Activated T-helper 1 cell treated with Interleukin-2 at 50 U/mL for 16 hours (primary cell): ENCODE results near the gene XRN1.
"Not testable (repeated sequence)": the region's sequence is repeated elsewhere in the genome, so short reads cannot be mapped to it uniquely, and the experiment has no call there.

Source experiments
- DNase-seq: peaks from one replicate; pipeline ENCODE4 v3.0.0-alpha.2; 2020; ENCODE audit warnings: low read depth

The XRN1 gene

DNA sequence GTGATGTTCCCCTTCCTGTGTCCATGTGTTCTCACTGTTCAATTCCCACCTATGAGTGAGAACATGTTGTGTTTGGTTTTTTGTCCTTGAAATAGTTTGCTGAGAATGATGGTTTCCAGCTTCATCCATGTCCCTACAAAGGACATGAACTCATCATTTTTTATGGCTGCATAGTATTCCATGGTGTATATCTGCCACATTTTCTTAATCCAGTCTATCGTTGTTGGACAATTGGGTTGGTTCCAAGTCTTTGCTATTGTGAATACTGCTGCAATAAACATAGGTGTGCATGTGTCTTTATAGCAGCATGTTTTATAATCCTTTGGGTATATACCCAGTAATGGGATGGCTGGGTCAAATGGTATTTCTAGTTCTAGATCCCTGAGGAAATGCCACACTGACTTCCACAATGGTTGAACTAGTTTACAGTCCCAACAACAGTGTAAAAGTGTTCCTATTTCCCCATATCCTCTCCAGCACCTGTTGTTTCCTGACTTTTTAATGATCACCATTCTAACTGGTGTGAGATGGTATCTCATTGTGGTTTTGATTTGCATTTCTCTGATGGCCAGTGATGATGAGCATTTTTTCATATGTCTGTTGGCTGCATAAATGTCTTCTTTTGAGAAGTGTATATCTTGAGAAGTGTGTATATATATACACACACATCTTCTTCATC is 123.4 kb downstream of the XRN1 start:
- not testable (repeated sequence) for DNase-seq

DNA sequence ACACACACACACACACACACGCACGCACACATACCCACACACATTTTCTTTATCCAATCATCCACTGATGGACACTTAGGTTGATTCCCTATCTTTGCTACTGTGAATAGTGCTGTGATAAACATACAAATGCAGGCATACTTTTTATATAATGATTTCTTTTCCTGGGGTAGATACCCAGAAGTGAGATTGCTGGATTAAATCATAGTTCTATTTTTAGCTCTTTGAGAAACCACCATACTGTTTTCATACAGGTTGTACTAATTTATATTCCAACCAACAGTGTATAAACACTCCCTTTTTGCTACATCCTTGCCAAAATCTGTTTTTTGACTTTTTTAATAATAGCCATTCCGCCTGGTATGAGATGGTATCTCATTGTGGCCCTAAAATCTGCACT is 127.9 kb downstream of the XRN1 start:
- DNase-seq, result no peak

DNA sequence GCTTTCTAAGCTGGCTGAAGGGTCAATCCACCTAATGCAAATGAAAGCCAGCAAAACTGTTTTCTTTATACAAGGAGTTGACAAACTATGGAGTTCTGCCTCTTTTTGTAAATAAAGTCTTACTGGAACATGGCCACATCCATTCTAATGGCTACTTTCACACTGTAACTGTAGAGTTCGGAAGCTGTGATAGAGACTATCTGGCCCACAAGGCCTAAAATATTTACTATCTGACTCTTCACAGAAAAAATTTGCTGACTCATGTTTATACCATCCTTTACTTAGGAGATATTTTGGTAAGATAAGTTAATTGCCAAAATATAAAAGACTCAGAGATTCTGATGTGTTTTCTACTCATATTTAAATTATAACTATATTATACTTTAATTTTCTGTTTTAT is 128.7 kb downstream of the XRN1 start:
- no peak for DNase-seq

DNA sequence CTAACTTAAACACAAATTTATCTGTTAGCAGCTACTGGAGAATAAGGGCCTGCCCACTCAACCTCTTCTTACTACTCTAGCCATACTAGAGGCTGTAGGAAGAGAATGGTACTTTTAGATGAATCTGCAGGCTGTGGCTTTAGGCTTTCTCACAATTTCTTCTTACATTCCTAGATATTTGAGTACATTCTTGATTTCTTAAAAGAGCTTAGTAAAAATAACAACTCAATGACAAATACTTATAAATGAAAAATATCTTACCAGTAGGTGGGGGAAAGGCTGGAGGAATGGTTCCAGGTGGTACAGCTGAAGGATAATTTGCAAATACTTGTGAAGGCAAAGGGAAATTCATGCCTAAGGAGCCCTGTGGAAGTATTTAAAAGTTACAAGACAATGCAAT is 129.5 kb downstream of the XRN1 start:
- no peak for DNase-seq

DNA sequence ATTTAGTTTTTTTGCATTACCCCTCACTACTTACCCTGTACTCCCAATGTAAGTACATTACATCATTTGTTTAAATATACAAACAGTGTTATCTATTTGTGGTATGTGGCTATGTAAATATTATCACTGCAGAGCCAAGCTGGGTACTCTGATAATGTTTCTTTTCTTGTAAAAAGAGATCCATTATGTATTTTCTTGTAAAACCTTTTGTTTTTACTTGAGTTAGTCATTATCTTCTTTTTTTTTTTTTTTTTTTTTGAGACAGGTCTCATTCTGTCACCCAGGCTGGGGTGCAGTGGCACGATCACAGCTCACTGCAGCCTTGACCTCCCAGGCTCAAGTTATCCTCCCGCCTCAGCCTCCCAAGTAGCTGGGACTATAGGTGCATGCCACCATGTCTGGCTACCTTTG is 131.9 kb downstream of the XRN1 start:
- DNase-seq, result not testable (repeated sequence)

DNA sequence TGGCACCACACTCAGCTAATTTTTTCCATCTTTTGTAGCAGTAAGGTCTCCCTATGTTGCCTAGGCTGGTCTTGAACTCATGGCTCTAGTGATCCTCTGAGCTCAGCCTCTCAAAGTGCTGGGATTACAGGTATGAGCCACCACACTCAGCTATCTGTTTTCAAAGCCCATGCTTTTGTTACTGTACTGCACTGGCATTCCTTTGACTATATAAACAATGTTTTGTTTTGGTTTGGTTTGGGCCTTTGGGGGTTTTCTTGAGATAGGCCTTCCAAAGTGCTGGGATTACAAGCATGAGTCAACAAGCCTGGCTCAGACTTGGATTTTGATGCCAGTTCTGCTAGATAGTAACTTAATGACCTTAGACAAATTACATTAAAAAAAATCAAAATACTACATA is 132.8 kb downstream of the XRN1 start:
- no peak for DNase-seq

DNA sequence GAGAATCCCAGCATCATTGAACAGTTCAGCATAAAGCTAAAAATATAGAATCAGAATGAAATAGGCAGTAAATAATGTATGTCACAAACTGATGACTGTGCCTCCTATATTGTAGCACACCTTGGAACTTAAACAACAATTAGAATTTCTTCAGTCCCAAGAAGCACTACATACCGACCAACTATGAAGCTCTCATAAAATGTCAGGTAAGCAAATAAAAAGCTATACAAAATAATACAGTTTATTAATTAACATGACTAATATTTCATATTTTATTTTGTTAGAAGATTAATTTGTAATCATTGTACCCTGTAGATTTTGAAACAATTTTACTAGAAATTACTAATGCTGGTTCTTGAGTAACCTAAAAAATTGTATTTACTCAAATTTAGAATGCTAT is 137.4 kb downstream of the XRN1 start:
- DNase-seq, result no peak

DNA sequence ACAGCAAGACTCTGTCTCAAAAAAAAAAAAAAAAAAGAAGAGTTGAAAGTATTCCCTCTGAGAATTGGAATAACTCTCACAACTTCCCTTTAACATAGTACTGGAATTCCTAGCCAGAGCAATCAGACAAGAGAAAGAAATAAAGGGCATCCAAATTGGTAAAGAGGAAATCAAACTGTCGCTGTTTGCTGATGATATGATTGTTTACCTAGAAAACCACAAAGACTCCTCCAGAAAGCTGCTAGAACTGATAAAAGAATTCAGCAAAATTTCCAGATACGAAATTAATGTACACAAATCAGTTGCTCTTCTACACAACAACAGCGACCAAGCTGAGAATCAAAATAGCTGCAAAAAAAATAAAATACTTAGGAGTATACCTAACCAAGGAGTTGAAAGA is 145.0 kb downstream of the XRN1 start:
- not testable (repeated sequence) for DNase-seq

DNA sequence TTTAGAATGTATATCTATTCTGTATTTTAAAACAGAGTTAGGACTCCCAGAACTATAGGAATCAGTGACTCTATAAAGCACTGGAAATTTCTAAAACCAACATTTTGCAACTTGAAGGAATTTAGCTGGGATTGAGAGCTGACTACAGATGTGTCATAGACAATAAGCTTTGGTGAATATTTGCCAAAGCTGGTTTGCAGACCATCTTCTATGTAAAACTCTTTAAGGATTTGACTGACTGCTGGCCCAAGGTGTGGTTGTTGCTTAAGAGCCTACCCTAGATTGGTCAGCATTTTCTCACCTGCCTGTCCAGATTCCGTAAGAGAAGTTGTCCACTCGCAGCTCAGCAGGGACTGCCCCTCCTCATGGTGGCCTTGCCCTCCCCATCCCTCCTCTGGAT is 149.2 kb downstream of the XRN1 start:
- no peak for DNase-seq

DNA sequence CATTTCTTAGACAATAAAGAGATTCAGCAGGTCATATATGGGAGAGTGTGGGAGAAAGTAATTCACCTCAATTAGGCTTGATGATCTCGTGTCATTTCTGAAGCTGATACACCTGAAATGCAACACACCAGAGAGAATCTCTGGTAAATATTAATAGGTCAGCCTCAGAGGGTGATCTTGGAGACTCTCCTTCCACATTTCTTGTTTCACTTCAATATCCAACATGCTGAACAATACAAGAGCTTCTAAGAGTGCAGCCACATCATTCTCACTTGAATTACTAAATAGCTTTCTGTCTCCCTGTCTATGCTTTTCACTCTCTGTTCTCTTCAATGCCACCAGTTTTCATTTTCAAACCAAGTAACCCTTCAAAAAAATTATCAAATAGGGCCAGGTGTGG is 151.3 kb downstream of the XRN1 start:
- no peak for DNase-seq

DNA sequence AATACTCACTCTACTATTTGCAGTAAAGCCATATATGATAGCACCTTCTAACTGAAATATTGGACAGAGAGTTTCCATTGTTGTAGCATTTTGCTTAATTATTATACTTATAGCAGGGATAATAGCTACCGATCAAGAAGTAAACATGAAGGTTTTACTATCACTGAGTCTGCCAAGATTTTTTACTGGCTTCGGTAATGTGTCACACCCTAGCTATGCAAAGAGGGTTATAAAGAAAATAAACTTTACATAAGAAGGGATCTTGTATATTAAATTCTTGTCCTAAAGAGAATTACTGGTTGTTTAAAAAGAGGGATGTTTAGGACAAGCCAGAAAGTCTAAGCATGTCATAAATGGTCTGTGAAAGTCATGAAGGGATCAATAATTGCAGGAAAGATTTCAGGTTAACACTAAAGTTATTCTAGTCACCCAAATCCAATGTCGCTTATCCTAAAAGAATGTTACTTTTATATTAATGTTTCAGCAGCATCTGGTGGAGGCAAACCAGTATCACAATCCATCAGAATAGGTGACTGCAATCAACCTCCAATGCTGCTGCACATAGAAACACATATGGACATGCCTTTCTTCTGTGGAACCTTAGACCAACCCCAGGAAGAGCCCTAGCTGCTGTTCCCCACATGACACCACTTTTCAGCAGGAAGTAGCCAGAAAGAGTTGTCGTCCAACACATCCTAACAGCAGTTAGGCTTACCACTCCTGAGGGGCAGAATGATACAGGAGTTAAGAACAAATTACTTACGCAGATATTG is 159.8 kb downstream of the XRN1 start:
- no peak for DNase-seq

DNA sequence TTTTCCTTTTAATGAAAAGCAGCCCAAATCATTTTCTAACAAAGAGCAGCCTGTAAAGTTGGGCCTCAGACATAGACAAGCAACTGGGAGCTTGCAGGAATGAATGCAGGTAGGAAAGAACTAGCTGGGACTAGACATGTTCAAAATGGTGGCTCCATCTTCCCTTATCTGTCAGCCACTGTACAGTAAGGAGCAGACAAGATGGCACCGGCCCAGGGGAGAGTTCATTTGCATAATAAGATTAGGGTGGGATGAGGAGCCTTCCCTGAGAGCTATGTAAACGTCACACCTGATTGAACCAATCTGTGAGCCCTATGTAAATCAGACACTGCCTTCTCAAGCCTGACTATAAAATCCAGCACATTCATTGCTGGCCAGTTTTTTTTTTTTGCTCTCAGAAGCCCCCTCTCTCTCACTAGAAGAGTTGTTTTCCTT is 162.7 kb downstream of the XRN1 start:
- no peak for DNase-seq

DNA sequence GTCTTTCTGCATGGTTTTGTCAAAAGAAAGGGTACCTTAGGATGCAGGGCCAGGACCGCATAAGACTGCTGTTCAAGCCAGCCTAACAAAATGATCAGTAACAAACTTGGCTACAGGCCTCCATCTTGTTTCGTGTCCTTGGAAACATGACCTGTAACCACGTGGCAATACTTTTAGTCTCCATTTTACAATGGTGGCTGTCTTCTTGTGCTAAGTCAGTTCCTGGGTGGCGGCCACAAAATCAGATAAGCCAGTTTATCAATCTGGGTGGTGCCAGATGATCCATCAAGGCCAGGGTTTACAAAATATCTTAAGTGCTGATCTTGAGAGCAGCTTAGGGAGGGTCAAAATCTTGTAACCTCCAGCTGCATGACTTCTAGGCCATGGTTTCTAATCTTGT is 165.3 kb downstream of the XRN1 start:
- DNase-seq, result no peak

DNA sequence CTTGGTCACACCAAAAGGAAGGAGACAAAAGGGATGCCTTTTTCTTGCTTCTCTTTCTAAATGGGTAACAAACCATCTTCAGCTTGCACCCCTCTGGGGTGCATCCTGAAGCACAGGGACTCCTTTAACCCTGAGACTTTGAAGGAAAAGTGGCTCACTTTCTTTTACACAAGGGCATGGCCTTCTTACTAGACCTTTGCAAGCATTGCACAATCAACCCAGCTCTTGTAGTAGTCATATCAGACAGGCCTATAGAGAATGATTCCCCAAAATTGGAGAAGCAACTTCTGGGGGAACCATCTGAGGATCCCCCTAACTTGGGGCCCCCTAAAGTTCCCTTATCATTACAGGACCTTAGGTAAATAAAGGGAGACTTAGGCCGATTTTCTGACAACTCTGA is 166.4 kb downstream of the XRN1 start:
- no peak for DNase-seq

DNA sequence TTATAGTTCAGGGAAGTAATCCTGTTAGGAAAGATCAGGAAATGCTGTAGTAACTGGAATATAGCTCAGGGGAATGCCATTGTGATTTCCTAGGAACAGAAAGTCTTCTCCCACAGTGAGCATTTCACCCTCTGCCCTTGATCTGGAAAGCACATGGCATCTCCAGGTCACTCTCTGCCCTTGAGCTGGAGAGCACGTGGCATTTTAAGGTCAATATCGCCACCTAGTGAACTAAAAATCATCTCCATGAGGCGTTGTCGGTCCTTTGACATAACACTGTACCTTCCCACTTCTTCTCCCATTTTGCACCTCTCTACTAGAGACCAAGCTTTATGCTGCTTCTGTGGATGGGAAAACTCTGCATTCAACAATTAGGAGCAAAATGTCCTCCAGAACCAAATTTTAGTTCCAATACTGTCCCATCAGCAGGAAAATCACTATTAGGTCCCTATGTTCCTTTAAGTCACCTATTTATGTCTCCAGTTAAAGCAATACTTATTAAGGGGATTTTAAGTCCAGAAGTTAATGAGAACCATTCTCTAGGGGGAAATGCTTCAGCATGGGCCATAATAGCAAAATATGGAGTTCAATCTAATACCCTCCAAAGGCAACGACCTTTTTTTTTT is 167.8 kb downstream of the XRN1 start:
- DNase-seq, result no peak

DNA sequence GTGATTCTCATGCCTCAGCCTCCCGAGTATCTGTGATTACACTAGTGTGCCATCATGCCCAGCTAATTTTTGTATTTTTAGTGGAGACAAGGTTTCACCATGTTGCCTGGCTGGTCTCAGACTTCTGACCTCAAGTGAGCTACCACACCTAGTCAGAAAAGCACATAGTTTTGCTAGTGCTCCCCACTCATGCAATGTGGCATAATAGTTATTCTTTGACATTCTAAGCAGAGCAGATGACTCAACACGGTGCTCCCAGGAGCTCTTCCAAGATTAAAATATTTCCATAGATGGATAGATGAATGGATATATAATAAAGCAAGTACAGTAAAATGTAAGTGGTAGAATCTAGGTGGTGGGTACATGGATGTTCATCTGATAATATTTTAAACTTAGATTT is 169.4 kb downstream of the XRN1 start:
- DNase-seq, result no peak

DNA sequence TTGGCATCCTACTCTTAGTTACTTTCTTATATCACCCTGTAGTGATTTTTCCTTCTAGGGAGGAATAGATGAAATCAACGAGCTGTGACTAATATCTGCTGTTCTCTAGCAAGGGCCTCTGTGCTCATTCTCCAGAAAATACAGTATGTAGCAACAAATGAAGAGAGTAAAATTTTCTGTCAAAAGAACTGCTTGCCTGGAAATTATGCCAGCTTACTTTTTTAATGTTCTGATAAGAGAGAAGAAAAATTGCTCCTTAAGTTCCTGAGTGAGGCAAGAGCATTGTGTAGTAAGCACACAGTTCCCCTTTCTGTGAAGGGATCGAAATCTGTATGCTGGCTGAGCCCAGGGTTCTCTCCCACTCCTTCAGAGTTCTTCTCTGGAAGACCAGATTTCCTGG is 171.1 kb downstream of the XRN1 start:
- DNase-seq, result no peak

DNA sequence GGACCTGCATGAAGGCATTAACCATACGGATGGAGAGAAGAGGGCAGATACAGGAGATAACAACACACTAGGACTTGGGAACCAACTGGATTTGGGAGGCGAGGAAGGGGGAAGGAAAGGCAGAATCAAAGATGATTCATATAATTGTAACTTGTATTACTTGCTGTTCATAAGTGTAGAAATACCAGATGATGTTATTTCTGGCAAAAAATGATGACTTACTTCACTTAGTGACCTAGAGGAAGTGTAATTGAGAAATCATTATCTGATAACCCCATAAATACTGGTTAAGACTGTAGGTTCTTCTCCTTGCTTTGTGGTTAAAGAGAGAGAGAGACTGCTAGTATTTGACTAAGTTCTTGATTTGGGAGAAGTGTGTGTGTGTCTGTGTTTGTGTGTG is 172.0 kb downstream of the XRN1 start:
- DNase-seq, result no peak

DNA sequence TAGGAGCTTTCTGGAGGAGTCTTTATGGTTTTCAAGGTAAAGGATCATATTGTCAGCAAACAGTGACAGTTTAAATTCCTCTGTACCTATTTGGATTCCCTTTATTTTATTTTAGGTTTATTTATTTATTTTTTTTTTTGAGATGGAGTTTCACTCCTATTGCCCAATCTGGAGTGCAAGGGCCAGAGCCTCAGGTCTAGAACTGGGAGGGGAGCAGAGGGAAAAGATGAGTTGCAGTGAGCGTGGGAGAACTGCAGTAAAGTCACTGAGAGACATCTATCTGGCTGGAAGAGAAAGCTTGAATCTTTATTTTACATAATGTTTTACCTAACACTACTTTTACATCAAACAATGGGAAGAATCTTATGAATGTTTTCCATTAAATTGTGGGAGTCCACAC is 172.9 kb downstream of the XRN1 start:
- DNase-seq, result no peak

DNA sequence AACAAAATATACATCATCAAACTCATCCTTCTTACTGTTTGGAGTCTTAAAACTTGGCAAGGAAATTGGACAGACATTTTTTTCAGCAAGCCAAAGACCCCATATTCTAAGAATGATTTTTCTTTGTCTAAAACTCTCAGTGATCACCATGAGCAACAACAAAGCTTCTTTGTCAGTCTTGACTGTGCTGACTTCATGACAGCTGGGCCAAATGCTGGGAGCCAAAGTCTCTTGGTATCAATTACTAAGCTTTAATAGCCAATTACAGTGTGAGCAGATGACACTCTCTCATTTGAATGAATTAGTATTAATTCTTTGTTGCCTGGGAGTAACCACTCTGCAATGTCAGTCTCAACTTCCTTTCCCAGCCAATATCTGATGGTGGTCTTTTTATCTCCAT is 174.3 kb downstream of the XRN1 start:
- DNase-seq, result no peak

DNA sequence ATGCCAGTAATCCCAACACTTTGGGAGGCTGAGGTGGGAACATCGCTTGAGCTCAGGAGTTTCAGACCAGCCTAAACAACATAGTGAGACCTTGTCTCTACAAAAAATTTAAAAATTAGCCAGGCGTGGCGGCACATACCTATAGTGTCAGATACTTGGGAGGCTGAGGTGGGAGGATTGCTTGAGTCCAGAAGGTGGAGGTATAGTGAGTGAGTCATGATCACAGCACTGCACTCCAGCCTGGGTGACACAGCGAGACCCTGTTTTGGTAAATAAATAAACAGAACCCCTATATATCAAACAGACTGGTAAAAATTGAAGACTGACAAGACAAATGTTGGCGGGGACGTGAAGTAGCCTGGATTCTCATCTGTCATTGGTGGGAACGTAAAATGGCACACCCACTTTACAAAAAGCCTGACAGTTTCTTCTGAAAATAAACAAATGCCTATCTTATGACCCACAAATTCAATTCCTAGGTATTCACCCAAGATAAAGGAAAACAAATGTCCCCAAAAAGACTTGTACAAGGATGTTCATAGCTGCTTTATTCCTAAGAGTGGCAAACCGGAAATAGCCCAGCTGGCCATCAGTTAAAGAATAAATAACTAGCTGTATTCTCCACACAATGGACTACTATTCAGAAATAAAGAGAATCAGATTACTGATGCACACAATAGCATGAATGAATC is 175.5 kb downstream of the XRN1 start:
- DNase-seq, result no peak

DNA sequence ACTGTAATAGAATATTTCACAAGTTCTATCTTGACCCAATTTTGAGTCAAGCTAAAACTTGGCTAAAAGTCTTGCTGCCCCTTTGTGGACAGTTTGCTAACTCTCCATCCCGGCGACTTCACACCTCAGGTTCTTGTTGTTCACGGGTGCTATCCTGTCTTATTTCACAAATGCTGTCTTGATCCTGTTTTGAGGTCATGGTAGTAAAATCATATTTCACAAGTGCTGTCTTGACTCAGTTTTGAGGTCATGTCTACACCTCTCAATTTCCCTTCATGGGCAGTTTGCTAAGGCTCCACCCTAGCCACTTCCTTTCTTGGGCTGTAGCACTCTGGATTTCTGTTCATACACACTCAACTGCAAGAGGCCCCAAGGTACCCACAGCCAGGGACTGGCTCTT is 177.4 kb downstream of the XRN1 start:
- no peak for DNase-seq

DNA sequence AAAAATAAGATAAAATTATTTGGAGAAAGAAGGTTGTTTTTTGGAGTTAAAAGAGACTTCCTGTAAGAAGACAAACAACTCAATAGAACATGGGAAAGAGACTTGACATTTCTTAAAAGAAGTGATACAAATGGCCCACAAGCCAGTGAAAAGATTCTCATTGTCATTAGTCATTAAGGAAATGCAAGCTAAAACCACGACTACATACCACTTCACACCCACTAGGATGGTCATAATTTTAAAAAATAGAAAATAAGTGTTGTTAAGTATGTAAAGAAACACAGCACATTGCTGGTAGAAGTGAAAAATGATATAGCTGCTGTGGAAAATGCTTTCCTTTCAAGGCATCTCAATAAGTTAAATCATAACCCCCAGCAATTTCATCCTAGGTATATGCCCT is 178.1 kb downstream of the XRN1 start:
- DNase-seq, result no peak
